ENCODE measurements around the gene AQP2. TPM values are rescaled to one million over a fixed set of nuclear protein-coding genes. Genes with fewer than 3 reads are reported as not detected.

The AQP2 gene
- total RNA-seq, 1 experiment from 2014 or later, result not detected

DNA sequence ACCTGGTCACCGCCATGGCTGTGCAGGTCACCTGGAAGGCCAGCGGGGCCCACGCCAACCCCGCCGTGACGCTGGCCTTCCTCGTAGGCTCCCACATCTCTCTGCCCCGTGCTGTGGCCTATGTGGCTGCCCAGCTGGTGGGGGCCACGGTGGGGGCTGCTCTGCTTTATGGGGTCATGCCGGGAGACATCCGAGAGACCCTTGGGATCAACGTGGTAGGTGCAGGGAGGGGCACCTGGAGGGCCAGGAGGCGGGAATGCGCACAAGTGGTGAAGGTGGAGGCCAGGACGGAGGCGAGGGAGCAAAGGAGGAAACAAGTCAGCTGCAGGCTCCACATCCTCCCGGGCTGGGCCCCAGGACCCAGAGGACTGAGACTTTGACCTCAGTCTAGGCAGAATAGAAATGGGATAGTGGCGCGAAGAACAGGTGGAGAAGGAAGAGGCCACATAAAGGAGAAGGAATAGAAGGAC, 22.9 kb downstream of the AQP2 start:
- H3K27me3 Mint-ChIP-seq (ENCODE audit: insufficient read depth, unreplicated experiment), result no peaks in the 10 kb centered on the region
- no peaks in the 10 kb centered on the region for H3K36me3 Mint-ChIP-seq (ENCODE audit: insufficient read depth, unreplicated experiment)
- DNase-seq (ENCODE audit: unreplicated experiment), result no peak
- TF ChIP-seq, protein P1, sequence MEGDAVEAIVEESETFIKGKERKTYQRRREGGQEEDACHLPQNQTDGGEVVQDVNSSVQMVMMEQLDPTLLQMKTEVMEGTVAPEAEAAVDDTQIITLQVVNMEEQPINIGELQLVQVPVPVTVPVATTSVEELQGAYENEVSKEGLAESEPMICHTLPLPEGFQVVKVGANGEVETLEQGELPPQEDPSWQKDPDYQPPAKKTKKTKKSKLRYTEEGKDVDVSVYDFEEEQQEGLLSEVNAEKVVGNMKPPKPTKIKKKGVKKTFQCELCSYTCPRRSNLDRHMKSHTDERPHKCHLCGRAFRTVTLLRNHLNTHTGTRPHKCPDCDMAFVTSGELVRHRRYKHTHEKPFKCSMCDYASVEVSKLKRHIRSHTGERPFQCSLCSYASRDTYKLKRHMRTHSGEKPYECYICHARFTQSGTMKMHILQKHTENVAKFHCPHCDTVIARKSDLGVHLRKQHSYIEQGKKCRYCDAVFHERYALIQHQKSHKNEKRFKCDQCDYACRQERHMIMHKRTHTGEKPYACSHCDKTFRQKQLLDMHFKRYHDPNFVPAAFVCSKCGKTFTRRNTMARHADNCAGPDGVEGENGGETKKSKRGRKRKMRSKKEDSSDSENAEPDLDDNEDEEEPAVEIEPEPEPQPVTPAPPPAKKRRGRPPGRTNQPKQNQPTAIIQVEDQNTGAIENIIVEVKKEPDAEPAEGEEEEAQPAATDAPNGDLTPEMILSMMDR (IDR thresholded peaks at IDR 0.05; ENCODE audit: unreplicated experiment), result no peak
- no peaks in the 10 kb centered on the region for H3K4me1 Mint-ChIP-seq (ENCODE audit: insufficient read depth, unreplicated experiment)
- no peaks in the 10 kb centered on the region for H3K9me3 Mint-ChIP-seq (ENCODE audit: unreplicated experiment)
- BruUV-seq (replicated peaks), result no TSS peak
- intact Hi-C loops (cut with micrococcal nuclease), result no loop called here
- CTCF ChIA-PET, result interaction anchor here (0.6 to 2.0 kb wide), 2 partner anchors 65 to 81 kb away, joined by 3 to 7 read pairs; no protein-coding TSS in a partner anchor
- no peak overlapping the region for H3K27ac Mint-ChIP-seq (ENCODE audit: low read depth, unreplicated experiment)
- H3K4me3 Mint-ChIP-seq (ENCODE audit: unreplicated experiment), result no peak overlapping the region
- POLR2A ChIA-PET, result interaction anchor here (0.6 kb wide), 1 partner anchor 105 kb away, joined by 3 read pairs; no protein-coding TSS in a partner anchor

DNA sequence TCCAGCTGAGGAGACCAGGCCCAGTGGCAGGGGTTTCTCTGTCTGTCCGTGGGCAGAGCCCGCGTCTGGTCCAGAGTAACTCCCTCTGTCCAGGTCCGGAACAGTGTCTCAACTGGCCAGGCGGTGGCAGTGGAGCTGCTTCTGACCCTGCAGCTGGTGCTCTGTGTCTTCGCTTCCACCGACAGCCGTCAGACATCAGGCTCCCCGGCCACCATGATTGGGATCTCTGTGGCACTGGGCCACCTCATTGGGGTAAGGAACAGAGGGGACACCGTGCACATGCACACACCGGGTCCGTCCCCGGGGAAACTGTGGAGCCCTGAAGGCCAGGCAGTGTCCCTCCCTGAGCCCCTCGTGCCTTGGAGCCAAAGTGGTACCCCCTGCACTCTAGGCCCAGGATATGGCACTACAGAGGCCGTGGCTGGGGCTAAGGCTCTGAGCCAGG, 23.7 kb downstream of the AQP2 start:
- intact Hi-C loops (cut with micrococcal nuclease), result no loop called here
- TF ChIP-seq, protein P1 (IDR thresholded peaks at IDR 0.05; ENCODE audit: unreplicated experiment), result no peak
- H3K27me3 Mint-ChIP-seq (ENCODE audit: insufficient read depth, unreplicated experiment), result no peaks in the 10 kb centered on the region
- no peaks in the 10 kb centered on the region for H3K9me3 Mint-ChIP-seq (ENCODE audit: unreplicated experiment)
- no peaks in the 10 kb centered on the region for H3K36me3 Mint-ChIP-seq (ENCODE audit: insufficient read depth, unreplicated experiment)
- CTCF ChIA-PET, result interaction anchor here (0.6 to 0.9 kb wide), 5 partner anchors 8 to 216 kb away, joined by 3 to 7 read pairs (median 4); partner anchors contain the start of gene CERS5
- H3K4me3 Mint-ChIP-seq (ENCODE audit: unreplicated experiment), result no peak overlapping the region
- H3K27ac Mint-ChIP-seq (ENCODE audit: low read depth, unreplicated experiment), result no peak overlapping the region
- no peak for DNase-seq (ENCODE audit: unreplicated experiment)
- no peaks in the 10 kb centered on the region for H3K4me1 Mint-ChIP-seq (ENCODE audit: insufficient read depth, unreplicated experiment)
- POLR2A ChIA-PET, result interaction anchor here (0.6 kb wide), 1 partner anchor 106 kb away, joined by 3 read pairs; no protein-coding TSS in a partner anchor
- BruUV-seq (replicated peaks), result no TSS peak

DNA sequence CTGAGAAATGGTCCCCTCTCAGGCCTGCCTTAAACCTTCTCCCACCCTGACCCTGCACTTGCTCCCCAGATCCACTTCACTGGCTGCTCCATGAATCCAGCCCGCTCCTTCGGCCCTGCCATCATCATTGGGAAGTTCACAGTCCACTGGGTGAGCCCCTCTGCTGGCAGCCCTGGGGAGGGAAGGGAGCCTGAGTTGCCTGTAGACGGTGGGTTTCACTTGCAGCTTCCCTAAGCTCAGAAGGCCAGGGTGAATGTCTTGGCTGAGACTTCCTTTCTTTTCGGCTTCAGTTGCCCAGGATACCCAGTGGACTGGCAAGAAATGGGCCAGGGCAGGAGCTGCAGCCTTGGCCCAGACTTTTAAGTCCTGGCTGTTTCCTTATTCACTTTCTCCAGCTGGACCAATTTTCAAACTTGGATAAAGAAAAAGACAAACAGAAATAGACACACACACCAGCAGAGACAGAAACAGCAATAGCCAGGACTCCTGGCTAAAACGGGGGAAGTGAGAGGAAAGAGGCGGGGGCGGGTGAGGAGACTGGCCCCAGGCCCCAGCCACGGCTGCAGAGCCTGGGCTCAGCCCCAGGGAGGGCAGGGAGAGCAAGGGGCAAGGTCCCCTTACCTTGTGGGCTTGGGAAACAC, 24.3 kb downstream of the AQP2 start:
- Mint-ChIP-seq H3K4me3 (ENCODE audit: unreplicated experiment) (no peak overlapping the region), H3K27me3 (ENCODE audit: insufficient read depth, unreplicated experiment) (no peaks in the 10 kb centered on the region), H3K4me1 (ENCODE audit: insufficient read depth, unreplicated experiment) (no peaks in the 10 kb centered on the region), H3K36me3 (ENCODE audit: insufficient read depth, unreplicated experiment) (no peaks in the 10 kb centered on the region), H3K27ac (ENCODE audit: low read depth, unreplicated experiment) (no peak overlapping the region), H3K9me3 (ENCODE audit: unreplicated experiment) (no peaks in the 10 kb centered on the region)
- intact Hi-C loops (cut with micrococcal nuclease), result no loop called here
- CTCF ChIA-PET, result interaction anchor here (0.6 to 1.2 kb wide), 7 partner anchors 8 to 215 kb away, joined by 3 to 7 read pairs (median 3); partner anchors contain the start of gene CERS5
- POLR2A ChIA-PET, result no interaction called here
- TF ChIP-seq, protein P1 (IDR thresholded peaks at IDR 0.05; ENCODE audit: unreplicated experiment), result no peak
- no TSS peak for BruUV-seq (replicated peaks)
- DNase-seq (ENCODE audit: unreplicated experiment), result no peak

DNA sequence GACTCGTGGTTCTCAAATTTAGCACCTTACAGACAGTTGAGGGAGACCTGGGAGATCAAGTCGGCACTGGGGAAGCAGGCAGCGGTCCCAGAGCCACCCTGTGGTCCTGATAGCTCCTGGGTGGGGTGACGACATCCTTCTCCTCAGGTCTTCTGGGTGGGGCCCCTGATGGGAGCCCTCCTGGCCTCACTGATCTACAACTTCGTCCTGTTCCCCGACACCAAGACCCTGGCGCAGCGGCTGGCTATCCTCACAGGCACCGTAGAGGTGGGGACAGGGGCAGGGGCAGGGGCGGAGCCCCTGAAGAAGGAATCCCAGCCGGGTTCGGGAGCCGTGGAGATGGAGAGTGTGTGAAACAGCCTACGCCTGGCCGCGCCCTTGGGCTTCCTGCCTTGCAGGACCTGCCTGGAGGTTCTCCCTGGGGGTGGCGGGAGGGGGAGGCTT, 24.8 kb downstream of the AQP2 start:
- H3K27ac Mint-ChIP-seq (ENCODE audit: low read depth, unreplicated experiment), result no peak overlapping the region
- DNase-seq (ENCODE audit: unreplicated experiment), result no peak
- intact Hi-C loops (cut with micrococcal nuclease), result no loop called here
- no peak overlapping the region for H3K4me3 Mint-ChIP-seq (ENCODE audit: unreplicated experiment)
- H3K4me1 Mint-ChIP-seq (ENCODE audit: insufficient read depth, unreplicated experiment), result no peaks in the 10 kb centered on the region
- CTCF ChIA-PET, result interaction anchor here (0.9 to 9.4 kb wide), 4 partner anchors 8 to 94 kb away, joined by 3 to 92 read pairs (median 4); no protein-coding TSS in a partner anchor
- no peaks in the 10 kb centered on the region for H3K36me3 Mint-ChIP-seq (ENCODE audit: insufficient read depth, unreplicated experiment)
- POLR2A ChIA-PET, result no interaction called here
- no peaks in the 10 kb centered on the region for H3K9me3 Mint-ChIP-seq (ENCODE audit: unreplicated experiment)
- BruUV-seq (replicated peaks), result no TSS peak
- TF ChIP-seq, protein P1 (IDR thresholded peaks at IDR 0.05; ENCODE audit: unreplicated experiment), result no peak
- no peaks in the 10 kb centered on the region for H3K27me3 Mint-ChIP-seq (ENCODE audit: insufficient read depth, unreplicated experiment)
